SK-N-SH treated with all-trans-retinoic acid at 6 μM for 48 hours (cell line): ENCODE data around the gene ASB3.

ENCODE experiments used
- ATAC-seq: fragments of 200-7000 bp; cut with Tn5 transposase; 3 replicates; pipeline ENCODE4 v1.9.1; 2020; ENCODE audit warnings: mild to moderate bottlenecking, moderate library complexity
- ARNTL ChIP-seq: fragments of 450-650 bp; formaldehyde crosslinking; IDR thresholded peaks from 2 replicates; pipeline ENCODE4 v1.5.0; 2020; ENCODE audit warnings: low read depth, mild to moderate bottlenecking, moderate library complexity, borderline replicate concordance
- CSDC2 ChIP-seq: fragments of 250-450 bp; sonication (Bioruptor Pico); IDR thresholded peaks from 2 replicates; pipeline ENCODE4 v1.5.0; 2020; ENCODE audit warnings: mild to moderate bottlenecking, moderate library complexity
- CSRNP3 ChIP-seq: fragments of 250-450 bp; sonication (Bioruptor Pico); IDR thresholded peaks from 2 replicates; pipeline ENCODE4 v1.5.1; 2021; ENCODE audit warnings: mild to moderate bottlenecking, moderate library complexity
- ESRRG ChIP-seq: fragments of 250-450 bp; sonication (Bioruptor Pico); IDR thresholded peaks from 2 replicates; pipeline ENCODE4 v1.6.1; 2021; ENCODE audit warnings: mild to moderate bottlenecking
- GLIS3 ChIP-seq: fragments of 250-450 bp; sonication (Bioruptor Pico); IDR thresholded peaks from 2 replicates; pipeline ENCODE4 v1.5.0; 2020; ENCODE audit warnings: mild to moderate bottlenecking, moderate library complexity
- ISL1 ChIP-seq: fragments of 250-450 bp; sonication (Bioruptor Pico); IDR thresholded peaks from 2 replicates; pipeline ENCODE4 v2.1.2; 2022; ENCODE audit warnings: mild to moderate bottlenecking, moderate library complexity
- OSR1 ChIP-seq: fragments of 250-450 bp; sonication (Bioruptor Pico); IDR thresholded peaks from 2 replicates; pipeline ENCODE4 v1.8.0; 2022; ENCODE audit warnings: moderate library complexity, mild to moderate bottlenecking, inconsistent platforms
- PATZ1 ChIP-seq: fragments of 250-450 bp; sonication (Bioruptor Pico); IDR thresholded peaks from 2 replicates; pipeline ENCODE4 v1.8.0; 2020; ENCODE audit warnings: mild to moderate bottlenecking, moderate library complexity, borderline replicate concordance
- PPARA ChIP-seq: fragments of 250-450 bp; sonication (Bioruptor Pico); IDR thresholded peaks from 2 replicates; pipeline ENCODE4 v1.5.0; 2020; ENCODE audit warnings: mild to moderate bottlenecking, borderline replicate concordance
- SNAI2 ChIP-seq: fragments of 250-450 bp; sonication (Bioruptor Pico); IDR thresholded peaks from 2 replicates; pipeline ENCODE4 v1.5.0; 2020; ENCODE audit warnings: mild to moderate bottlenecking, moderate library complexity
- TCF4 ChIP-seq: fragments of 250-450 bp; sonication (Bioruptor Pico); IDR thresholded peaks from 2 replicates; pipeline ENCODE4 v1.8.0; 2021; ENCODE audit warnings: mild to moderate bottlenecking, moderate library complexity, borderline replicate concordance
- TOX ChIP-seq: fragments of 250-450 bp; sonication (Bioruptor Pico); IDR thresholded peaks from 2 replicates; pipeline ENCODE4 v1.8.0; 2021; ENCODE audit warnings: mild to moderate bottlenecking, moderate library complexity, borderline replicate concordance
- ZC3H10 ChIP-seq: fragments of 250-450 bp; sonication (Bioruptor Pico); IDR thresholded peaks from 2 replicates; pipeline ENCODE4 v1.5.1; 2021; ENCODE audit warnings: mild to moderate bottlenecking, moderate library complexity
- ZNF565 ChIP-seq: fragments of 450-650 bp; formaldehyde crosslinking; conservative IDR thresholded peaks from 2 replicates; pipeline ENCODE4 v1.5.0; 2020; ENCODE audit warnings: low read depth, mild to moderate bottlenecking, moderate library complexity
- ZNF70 ChIP-seq: fragments of 450-650 bp; formaldehyde crosslinking; IDR thresholded peaks from 2 replicates; pipeline ENCODE4 v1.5.0; 2020; ENCODE audit warnings: mild to moderate bottlenecking, moderate library complexity
- ZNF8 ChIP-seq: fragments of 450-650 bp; formaldehyde crosslinking; IDR thresholded peaks from 2 replicates; pipeline ENCODE4 v1.5.0; 2020; ENCODE audit warnings: mild to moderate bottlenecking, moderate library complexity
- TF ChIP-seq, protein P1 (sequence below): fragments of 250-450 bp; sonication (Bioruptor Pico); IDR thresholded peaks from 2 replicates; pipeline ENCODE4 v1.8.0; 2021; ENCODE audit warnings: low read depth, mild to moderate bottlenecking, moderate library complexity, borderline replicate concordance
- TF ChIP-seq, protein P2 (sequence below): fragments of 250-450 bp; sonication (Bioruptor Pico); IDR thresholded peaks from 2 replicates; pipeline ENCODE4 v1.5.1; 2020; ENCODE audit warnings: low read depth, mild to moderate bottlenecking, moderate library complexity
- TF ChIP-seq, protein P3 (sequence below): fragments of 250-450 bp; sonication (Bioruptor Pico); IDR thresholded peaks from 2 replicates; pipeline ENCODE4 v1.5.0; 2020; ENCODE audit warnings: mild to moderate bottlenecking, moderate library complexity

Gene ASB3

DNA sequence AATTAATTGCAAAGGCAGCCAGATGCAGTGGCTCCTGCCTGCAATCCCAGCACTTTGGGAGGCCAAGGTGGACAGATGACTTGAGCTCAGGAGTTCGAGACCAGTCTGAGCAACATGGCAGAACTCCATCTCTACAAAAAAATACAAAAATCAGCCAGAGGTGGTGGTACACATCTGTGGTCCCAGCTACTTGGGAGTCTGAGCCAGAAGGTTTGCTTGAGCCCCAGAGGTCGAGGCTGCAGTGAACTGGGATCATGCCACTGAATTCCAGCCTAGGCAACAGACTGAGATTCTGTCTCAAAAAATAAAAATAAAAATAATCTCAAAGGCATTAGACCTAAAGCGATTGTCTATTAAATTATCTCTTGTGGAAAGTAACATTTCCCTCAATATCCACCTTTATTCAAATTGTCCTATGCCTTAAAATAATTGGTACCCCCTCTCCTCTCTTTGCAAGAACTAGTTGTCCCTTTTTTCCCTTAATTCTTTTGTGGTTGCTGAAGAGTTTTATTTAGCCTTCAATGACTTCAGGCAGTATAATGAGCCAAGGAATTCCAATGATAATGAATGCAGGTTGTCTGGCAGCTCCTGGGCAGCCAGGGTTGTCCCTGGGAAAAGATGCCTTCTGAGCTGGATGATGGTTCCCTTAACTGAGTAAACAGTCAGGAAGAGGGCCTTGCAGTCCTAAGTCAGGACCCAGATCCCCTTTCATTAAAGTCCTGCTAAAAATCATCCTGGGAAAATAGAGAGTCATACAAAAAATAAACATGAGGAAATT, 40.8 kb upstream of the ASB3 start (continued):
- no peak for TF ChIP-seq ESRRG (CRISPR knock-in tag)
- no peak for TF ChIP-seq PPARA (CRISPR knock-in tag)
- TF ChIP-seq, protein P1, sequence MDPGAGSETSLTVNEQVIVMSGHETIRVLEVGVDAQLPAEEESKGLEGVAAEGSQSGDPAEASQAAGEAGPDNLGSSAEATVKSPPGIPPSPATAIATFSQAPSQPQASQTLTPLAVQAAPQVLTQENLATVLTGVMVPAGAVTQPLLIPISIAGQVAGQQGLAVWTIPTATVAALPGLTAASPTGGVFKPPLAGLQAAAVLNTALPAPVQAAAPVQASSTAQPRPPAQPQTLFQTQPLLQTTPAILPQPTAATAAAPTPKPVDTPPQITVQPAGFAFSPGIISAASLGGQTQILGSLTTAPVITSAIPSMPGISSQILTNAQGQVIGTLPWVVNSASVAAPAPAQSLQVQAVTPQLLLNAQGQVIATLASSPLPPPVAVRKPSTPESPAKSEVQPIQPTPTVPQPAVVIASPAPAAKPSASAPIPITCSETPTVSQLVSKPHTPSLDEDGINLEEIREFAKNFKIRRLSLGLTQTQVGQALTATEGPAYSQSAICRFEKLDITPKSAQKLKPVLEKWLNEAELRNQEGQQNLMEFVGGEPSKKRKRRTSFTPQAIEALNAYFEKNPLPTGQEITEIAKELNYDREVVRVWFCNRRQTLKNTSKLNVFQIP: no peak
- TF ChIP-seq ARNTL (CRISPR knock-in tag): no peak
- TF ChIP-seq, protein P2, sequence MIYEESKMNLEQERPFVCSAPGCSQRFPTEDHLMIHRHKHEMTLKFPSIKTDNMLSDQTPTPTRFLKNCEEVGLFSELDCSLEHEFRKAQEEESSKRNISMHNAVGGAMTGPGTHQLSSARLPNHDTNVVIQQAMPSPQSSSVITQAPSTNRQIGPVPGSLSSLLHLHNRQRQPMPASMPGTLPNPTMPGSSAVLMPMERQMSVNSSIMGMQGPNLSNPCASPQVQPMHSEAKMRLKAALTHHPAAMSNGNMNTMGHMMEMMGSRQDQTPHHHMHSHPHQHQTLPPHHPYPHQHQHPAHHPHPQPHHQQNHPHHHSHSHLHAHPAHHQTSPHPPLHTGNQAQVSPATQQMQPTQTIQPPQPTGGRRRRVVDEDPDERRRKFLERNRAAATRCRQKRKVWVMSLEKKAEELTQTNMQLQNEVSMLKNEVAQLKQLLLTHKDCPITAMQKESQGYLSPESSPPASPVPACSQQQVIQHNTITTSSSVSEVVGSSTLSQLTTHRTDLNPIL (CRISPR knock-in tag): no peak
- TF ChIP-seq SNAI2 (CRISPR knock-in tag): no peak
- TF ChIP-seq ZNF70: no peak
- TF ChIP-seq CSDC2: no peak
- TF ChIP-seq, all 23 proteins: peak for 0

- no peak for ATAC-seq
- TF ChIP-seq PPARA (CRISPR knock-in tag) (no peak), ZNF8 (CRISPR knock-in tag) (no peak), OSR1 (no peak), PATZ1 (CRISPR knock-in tag) (no peak), ISL1 (CRISPR knock-in tag) (no peak), ZNF565 (no peak), SNAI2 (CRISPR knock-in tag) (no peak), ESRRG (CRISPR knock-in tag) (no peak), GLIS3 (no peak), ZNF70 (no peak), ARNTL (CRISPR knock-in tag) (no peak), TCF4 (CRISPR knock-in tag) (no peak), TOX (CRISPR knock-in tag) (no peak), ZC3H10 (CRISPR knock-in tag) (no peak), CSRNP3 (CRISPR knock-in tag) (no peak)
- TF ChIP-seq, protein P1: no peak
- TF ChIP-seq, protein P3, sequence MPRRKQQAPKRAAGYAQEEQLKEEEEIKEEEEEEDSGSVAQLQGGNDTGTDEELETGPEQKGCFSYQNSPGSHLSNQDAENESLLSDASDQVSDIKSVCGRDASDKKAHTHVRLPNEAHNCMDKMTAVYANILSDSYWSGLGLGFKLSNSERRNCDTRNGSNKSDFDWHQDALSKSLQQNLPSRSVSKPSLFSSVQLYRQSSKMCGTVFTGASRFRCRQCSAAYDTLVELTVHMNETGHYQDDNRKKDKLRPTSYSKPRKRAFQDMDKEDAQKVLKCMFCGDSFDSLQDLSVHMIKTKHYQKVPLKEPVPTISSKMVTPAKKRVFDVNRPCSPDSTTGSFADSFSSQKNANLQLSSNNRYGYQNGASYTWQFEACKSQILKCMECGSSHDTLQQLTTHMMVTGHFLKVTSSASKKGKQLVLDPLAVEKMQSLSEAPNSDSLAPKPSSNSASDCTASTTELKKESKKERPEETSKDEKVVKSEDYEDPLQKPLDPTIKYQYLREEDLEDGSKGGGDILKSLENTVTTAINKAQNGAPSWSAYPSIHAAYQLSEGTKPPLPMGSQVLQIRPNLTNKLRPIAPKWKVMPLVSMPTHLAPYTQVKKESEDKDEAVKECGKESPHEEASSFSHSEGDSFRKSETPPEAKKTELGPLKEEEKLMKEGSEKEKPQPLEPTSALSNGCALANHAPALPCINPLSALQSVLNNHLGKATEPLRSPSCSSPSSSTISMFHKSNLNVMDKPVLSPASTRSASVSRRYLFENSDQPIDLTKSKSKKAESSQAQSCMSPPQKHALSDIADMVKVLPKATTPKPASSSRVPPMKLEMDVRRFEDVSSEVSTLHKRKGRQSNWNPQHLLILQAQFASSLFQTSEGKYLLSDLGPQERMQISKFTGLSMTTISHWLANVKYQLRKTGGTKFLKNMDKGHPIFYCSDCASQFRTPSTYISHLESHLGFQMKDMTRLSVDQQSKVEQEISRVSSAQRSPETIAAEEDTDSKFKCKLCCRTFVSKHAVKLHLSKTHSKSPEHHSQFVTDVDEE: no peak
- TF ChIP-seq, protein P2 (CRISPR knock-in tag): no peak
Observed at GRCh38 chr2:53826587-53827397, 40.0 kb upstream of the ASB3 start.
